ENCODE results near the gene PYGL.

The PYGL gene

GRCh38 chr14:50860478-50861086, 83.7 kb downstream of the PYGL start:
- no peaks in the 10 kb centered on the region for H3K9me2 ChIP-seq (replicated peaks; ENCODE audit: control insufficient read depth, low read length)
- H3K4me2 ChIP-seq (ENCODE audit: low read length): peak overlapping the region; percentile 89
- H3F3A ChIP-seq (ENCODE audit: control insufficient read depth, insufficient read depth): no peaks in the 10 kb centered on the region; the same call in 1 of the 2 replicates
- H3K79me2 ChIP-seq (ENCODE audit: control insufficient read depth, low read length): no peaks in the 10 kb centered on the region
- H3K4me1 ChIP-seq (ENCODE audit: control insufficient read depth, low read length): peaks cover 18% of the 10 kb centered on the region
- no peaks in the 10 kb centered on the region for H3K27me3 ChIP-seq (ENCODE audit: control insufficient read depth, low read length)
- H3K4me3 ChIP-seq (ENCODE audit: low read length): peak overlapping the region; percentile 72
- no peaks in the 10 kb centered on the region for H3K36me3 ChIP-seq (ENCODE audit: control insufficient read depth, low read length)
- H3K27ac ChIP-seq (ENCODE audit: low read depth, low read length): no peak overlapping the region
- no peaks in the 10 kb centered on the region for H4K20me1 ChIP-seq (ENCODE audit: control insufficient read depth, insufficient read depth, low read depth, low read length)
- H3K9me3 ChIP-seq (ENCODE audit: control insufficient read depth, insufficient read depth, low read length): no peaks in the 10 kb centered on the region
- TF ChIP-seq CTCF (IDR thresholded peaks at IDR 0.05; ENCODE audit: low read depth, low read length, poor library complexity, severe bottlenecking) (peak; percentile 52), EZH2phosphoT487 (IDR thresholded peaks at IDR 0.05; ENCODE audit: borderline replicate concordance, low read length) (no peak)

DNA sequence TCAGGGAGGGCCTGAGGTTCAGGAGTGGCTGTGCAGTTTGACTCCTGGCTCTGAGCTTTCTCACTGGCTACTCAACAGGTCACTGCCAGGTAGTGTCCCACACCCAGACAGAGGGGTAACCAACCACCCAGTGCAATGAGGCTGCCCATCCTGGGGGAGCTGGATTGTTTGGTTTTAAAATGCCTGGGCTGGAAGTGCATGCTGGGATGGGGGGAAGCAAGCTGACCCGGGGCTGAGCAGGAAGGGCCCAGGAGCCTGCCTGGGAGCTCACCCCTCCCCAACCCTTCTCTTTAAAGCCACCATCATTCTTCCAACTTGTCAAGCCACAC, 85.0 kb downstream of the PYGL start:
- TF ChIP-seq EZH2phosphoT487 (IDR thresholded peaks at IDR 0.05; ENCODE audit: borderline replicate concordance, low read length) (no peak), CTCF (IDR thresholded peaks at IDR 0.05; ENCODE audit: low read depth, low read length, poor library complexity, severe bottlenecking) (no peak)
- Histone ChIP-seq H3K4me2 (ENCODE audit: low read length) (peak overlapping the region; percentile 89), H3K27me3 (ENCODE audit: control insufficient read depth, low read length) (no peaks in the 10 kb centered on the region), H3K36me3 (ENCODE audit: control insufficient read depth, low read length) (no peaks in the 10 kb centered on the region), H3K4me1 (ENCODE audit: control insufficient read depth, low read length) (peaks cover 18% of the 10 kb centered on the region), H3K27ac (ENCODE audit: low read depth, low read length) (no peak overlapping the region), H3K79me2 (ENCODE audit: control insufficient read depth, low read length) (no peaks in the 10 kb centered on the region), H3F3A (ENCODE audit: control insufficient read depth, insufficient read depth) (no peaks in the 10 kb centered on the region; the same call in 1 of the 2 replicates), H3K9me3 (ENCODE audit: control insufficient read depth, insufficient read depth, low read length) (no peaks in the 10 kb centered on the region), H3K4me3 (ENCODE audit: low read length) (peak overlapping the region; percentile 72), H3K9me2 (replicated peaks; ENCODE audit: control insufficient read depth, low read length) (no peaks in the 10 kb centered on the region), H4K20me1 (ENCODE audit: control insufficient read depth, insufficient read depth, low read depth, low read length) (no peaks in the 10 kb centered on the region)

DNA sequence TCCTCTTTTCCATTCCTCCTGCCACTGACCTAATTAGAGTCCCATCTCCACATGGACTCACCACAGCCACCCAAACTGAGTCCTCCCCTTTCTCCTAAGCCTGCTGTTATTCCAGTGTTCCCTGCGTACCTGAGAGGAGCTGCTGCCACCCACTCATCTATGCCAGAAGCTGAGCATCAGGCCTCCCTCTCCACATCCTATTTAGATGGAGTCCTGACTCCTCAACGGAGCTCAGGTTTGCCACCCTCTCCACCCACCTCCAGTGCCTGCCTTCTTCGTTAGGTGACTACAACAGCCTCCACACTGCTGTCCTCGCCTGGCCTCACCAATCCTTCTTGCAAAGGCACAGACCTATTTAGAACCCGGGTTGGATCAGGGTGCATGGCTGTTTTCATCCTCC, 87.6 kb downstream of the PYGL start:
- H3K4me2 ChIP-seq (ENCODE audit: low read length): no peak overlapping the region

More for the DNA sequence above, 87.6 kb downstream of the PYGL start:
- H3K9me2 ChIP-seq (replicated peaks; ENCODE audit: control insufficient read depth, low read length): no peaks in the 10 kb centered on the region
- no peak overlapping the region for H3K4me3 ChIP-seq (ENCODE audit: low read length)
- no peaks in the 10 kb centered on the region for H3K27me3 ChIP-seq (ENCODE audit: control insufficient read depth, low read length)
- no peaks in the 10 kb centered on the region for H4K20me1 ChIP-seq (ENCODE audit: control insufficient read depth, insufficient read depth, low read depth, low read length)
- no peaks in the 10 kb centered on the region; the same call in 1 of the 2 replicates for H3F3A ChIP-seq (ENCODE audit: control insufficient read depth, insufficient read depth)
- H3K4me1 ChIP-seq (ENCODE audit: control insufficient read depth, low read length): peaks cover 18% of the 10 kb centered on the region
- H3K79me2 ChIP-seq (ENCODE audit: control insufficient read depth, low read length): no peaks in the 10 kb centered on the region
- H3K36me3 ChIP-seq (ENCODE audit: control insufficient read depth, low read length): no peaks in the 10 kb centered on the region
- no peak overlapping the region for H3K27ac ChIP-seq (ENCODE audit: low read depth, low read length)
- no peaks in the 10 kb centered on the region for H3K9me3 ChIP-seq (ENCODE audit: control insufficient read depth, insufficient read depth, low read length)
- no peak for TF ChIP-seq EZH2phosphoT487 (IDR thresholded peaks at IDR 0.05; ENCODE audit: borderline replicate concordance, low read length)
- TF ChIP-seq CTCF (IDR thresholded peaks at IDR 0.05; ENCODE audit: low read depth, low read length, poor library complexity, severe bottlenecking): no peak
